WI38 (cell line): Measurements from ENCODE around the gene COX6B2.

ENCODE experiments used
- H3K4me3 ChIP-seq: 2 replicates; pipeline ENCODE4 v1.5.1; 2011; ENCODE audit warnings: low read depth, mild to moderate bottlenecking, control low read depth, low read length
- TF ChIP-seq, protein P1 (sequence below): IDR thresholded peaks from 2 replicates; pipeline ENCODE4 v1.5.1; 2012; ENCODE audit warnings: low read depth, mild to moderate bottlenecking, control low read depth, low read length

COX6B2 gene

DNA sequence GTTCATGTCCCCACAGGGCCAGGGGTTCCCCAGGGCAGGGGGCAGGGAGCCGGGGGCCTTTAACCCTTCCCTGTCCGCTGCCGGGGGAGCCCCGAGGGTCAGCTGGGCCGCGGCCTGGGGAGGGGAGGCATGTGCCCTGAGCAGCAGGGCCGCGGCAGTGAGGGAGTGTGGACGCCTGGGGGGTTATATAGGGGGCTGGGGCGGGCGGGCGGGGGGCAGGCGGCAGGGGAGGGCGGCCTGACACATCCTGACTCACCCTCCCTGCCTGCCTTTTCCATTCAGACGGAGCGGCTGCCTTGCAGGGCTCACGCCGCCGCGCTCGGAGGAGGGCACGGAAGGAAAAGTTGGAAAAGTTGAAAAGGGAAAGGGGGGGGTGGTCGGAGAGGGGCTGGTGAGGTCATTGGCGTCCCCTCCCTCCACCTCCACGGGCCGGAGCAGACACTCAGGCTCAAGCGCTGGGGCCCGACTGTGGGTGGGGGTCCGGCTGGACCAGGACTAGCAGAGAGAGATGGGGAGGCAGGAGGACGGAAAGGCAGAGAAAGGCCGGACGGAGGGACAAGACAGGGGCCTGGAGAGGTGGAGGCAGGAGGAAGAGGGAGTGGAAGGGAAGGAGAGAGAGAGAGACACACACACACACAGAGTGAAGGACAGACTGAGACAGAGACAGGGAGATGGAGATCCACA is 15.9 kb upstream of the COX6B2 start, which contains the start of gene IL11:
IL11 (minus strand) TSS at position 159 of the 684 bp plus-strand sequence; CDS start at position 6, 153 bp downstream.
- TF ChIP-seq, protein P1, sequence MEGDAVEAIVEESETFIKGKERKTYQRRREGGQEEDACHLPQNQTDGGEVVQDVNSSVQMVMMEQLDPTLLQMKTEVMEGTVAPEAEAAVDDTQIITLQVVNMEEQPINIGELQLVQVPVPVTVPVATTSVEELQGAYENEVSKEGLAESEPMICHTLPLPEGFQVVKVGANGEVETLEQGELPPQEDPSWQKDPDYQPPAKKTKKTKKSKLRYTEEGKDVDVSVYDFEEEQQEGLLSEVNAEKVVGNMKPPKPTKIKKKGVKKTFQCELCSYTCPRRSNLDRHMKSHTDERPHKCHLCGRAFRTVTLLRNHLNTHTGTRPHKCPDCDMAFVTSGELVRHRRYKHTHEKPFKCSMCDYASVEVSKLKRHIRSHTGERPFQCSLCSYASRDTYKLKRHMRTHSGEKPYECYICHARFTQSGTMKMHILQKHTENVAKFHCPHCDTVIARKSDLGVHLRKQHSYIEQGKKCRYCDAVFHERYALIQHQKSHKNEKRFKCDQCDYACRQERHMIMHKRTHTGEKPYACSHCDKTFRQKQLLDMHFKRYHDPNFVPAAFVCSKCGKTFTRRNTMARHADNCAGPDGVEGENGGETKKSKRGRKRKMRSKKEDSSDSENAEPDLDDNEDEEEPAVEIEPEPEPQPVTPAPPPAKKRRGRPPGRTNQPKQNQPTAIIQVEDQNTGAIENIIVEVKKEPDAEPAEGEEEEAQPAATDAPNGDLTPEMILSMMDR = no peak
- peak within 1 kb of the TSS; percentile 86 for H3K4me3 ChIP-seq

DNA sequence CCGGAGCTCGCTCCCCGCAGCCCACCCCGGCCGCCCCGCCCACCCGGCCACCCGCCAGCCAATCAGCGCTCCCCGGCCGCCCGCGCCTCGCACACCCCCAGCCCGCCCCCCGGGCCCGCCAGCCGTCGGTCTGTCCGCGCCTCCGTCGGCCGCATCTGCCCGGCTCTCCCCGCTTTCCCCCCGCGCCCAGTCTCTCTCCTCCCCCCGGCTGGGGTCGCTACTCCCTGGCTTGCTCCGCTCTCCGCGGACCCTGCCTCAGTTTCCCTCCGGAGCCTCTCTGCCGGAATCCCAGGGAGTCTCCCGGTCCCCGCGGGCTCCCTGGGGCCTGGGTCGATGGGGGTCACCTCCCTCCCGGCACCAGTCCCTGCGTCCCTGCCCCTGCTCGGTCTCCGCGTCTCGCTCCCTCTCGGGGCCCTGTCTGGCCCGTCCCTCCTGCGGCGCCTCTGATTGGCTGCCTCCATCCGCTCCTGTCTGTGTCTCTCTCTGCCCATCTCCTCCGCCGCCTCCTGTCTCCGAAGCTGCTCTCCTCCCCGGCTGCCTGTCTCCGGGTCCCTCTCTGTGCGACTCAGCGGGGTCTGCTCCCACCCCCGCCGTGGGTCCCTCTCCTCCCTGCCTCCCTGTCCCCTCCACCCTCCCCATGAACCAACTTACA is 15.3 kb upstream of the COX6B2 start:
- peak overlapping the region; percentile 86 for H3K4me3 ChIP-seq
- TF ChIP-seq, protein P1 = no peak

DNA sequence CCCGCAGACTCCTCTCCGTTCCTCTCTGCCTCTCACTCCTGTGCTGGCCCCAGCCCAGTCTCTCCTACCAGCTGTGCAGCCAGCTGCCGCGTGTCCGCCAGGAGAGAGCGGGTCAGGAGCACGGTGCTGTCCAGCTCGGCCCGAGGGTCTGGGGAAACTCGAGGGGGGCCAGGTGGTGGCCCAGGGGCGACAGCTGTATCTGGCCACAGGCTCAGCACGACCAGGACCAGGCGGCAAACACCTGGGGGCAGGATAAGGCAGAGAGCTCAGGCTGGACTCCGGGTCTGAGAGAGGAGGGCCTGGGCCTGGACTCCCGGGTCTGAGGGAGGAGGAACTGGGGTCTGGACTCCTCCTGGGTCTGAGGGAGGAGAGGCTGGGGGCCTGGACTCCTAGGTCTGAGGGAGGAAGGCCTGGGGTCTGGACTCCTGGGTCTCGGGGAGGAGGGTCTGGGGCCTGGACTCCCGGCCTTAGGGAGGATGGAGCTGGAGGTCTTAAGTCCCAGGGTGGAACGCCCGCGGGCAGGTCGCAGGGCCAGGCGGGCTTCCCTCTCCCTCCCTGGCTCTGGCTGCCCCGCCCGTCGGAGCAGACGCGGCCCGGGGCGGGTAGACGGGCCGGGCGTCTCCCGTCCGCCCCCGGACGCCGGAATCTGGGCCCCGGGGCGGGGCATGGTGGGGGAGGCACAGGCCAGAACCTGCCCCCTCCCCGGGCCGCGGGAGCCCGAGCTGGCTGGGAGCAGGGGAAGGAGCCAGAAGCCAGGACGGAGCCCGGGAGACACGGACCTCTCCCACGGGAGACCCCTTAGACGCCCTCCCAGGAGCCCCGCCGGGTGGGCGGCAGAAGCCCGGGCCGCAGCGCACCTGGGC is 14.4 kb upstream of the COX6B2 start:
- H3K4me3 ChIP-seq = peak overlapping the region; percentile 86
- TF ChIP-seq, protein P1 = no peak

DNA sequence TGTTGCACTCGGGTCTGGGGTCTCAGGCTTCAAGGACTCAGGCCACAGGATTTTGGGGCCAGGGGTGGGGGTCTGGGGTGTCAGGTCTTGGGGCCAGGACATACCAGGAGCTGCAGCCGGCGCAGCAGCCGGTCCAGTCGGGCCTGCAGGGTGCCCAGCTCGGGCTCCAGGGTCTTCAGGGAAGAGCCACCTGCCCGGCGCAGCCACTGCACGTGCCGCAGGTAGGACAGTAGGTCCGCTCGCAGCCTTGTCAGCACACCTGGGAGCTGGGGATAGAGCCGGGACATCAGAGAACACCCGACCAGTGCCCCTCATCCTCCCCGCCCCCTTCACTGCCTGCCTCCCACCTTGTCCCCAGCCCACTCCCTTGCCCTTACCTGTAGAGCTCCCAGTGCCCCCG is 13.6 kb upstream of the COX6B2 start:
- TF ChIP-seq, protein P1 = no peak

DNA sequence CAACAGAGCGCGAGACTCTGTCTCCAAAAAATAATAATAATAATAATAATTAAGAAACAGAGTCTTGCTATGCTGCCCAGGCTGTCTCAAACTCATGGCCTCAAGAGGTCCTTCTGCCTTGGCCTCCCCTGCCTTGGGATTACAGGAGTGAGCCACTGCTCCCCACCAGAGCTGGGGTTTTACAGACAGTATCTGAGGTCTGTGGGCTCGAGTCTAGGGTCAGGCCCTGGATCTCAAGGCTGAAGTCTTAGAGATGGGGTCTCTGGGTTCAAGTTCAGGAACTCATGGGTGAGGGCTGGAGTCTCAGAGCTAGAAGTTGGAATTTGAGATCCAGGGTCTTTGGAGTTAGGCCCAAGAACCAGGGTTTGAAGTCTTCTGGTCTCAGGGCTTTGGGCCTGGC is 12.3 kb upstream of the COX6B2 start:
- H3K4me3 ChIP-seq = no peak overlapping the region
- TF ChIP-seq, protein P1 = no peak

More for the DNA sequence above, 13.6 kb upstream of the COX6B2 start:
- H3K4me3 ChIP-seq = peak overlapping the region; percentile 86; the same call in 1 of the 2 replicates

DNA sequence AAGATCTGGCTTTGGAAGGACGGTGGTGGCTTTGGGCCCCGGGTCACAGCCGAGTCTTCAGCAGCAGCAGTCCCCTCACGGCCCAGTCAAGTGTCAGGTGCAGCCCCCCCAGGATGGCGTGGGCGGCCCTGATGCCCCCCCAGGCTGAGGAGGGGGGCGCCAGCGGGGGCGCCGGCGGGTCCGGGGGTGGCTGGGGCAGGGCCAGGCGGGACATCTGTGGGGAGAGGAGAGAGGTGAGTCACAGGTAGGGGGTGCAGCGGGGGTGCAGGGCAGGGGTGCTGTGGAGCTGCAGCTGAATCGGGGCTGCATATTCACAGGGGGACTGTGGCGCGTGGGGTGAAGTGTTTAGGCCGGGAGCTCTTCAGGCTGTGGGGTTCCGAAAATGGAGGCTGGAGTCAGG is 11.4 kb upstream of the COX6B2 start:
- TF ChIP-seq, protein P1 = no peak

More for the DNA sequence above, 11.4 kb upstream of the COX6B2 start:
- H3K4me3 ChIP-seq = no peak overlapping the region
